GM23248 (cell line): Measurements from ENCODE around the gene IFT20.

Experiments
- EZH2 ChIP-seq: fragments of 200-600 bp; sonication (generic); IDR thresholded peaks from 2 replicates; pipeline ENCODE4 v1.6.1; 2018; ENCODE audit warnings: antibody characterized with exemption, mild to moderate bottlenecking; ENCODE audit not compliant: insufficient read depth, poor library complexity, severe bottlenecking
- EZH2phosphoT487 ChIP-seq: fragments of 200-600 bp; sonication (generic); IDR thresholded peaks from 2 replicates; pipeline ENCODE4 v1.6.1; 2018; ENCODE audit warnings: antibody characterized with exemption, moderate library complexity, mild to moderate bottlenecking, low read depth; ENCODE audit not compliant: insufficient read depth

DNA sequence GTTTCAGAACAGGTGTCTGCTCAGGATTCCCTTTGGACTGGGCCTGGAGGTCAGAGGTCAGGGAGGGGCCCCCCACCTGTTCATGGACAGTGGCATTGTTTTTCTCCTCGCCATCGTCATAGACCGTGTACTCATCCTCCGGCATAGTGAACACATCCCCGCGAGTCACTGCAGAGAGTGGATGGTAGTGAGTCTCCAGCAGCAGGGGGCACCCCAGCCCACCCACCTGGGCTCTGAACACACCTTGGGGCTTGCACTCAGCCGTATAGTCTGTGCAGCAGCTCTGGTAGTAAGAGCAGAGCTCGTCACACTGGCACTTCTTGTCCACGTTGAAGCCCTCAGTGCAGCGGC is 34.4 kb upstream of the IFT20 start:
- no peak for TF ChIP-seq EZH2
- TF ChIP-seq EZH2phosphoT487 = no peak
